Nucleus accumbens (tissue), 56 donors: ENCODE measurements around the gene JAM2.
"Not testable (repeated sequence)": the region's sequence is repeated elsewhere in the genome, so short reads cannot be mapped to it uniquely, and the experiment has no call there.

ENCODE experiments used
- DNase-seq, 56 donors: peaks; one replicate each; lab custom pipeline; 2025; lab: John Stamatoyannopoulos, UW

JAM2 gene

DNA sequence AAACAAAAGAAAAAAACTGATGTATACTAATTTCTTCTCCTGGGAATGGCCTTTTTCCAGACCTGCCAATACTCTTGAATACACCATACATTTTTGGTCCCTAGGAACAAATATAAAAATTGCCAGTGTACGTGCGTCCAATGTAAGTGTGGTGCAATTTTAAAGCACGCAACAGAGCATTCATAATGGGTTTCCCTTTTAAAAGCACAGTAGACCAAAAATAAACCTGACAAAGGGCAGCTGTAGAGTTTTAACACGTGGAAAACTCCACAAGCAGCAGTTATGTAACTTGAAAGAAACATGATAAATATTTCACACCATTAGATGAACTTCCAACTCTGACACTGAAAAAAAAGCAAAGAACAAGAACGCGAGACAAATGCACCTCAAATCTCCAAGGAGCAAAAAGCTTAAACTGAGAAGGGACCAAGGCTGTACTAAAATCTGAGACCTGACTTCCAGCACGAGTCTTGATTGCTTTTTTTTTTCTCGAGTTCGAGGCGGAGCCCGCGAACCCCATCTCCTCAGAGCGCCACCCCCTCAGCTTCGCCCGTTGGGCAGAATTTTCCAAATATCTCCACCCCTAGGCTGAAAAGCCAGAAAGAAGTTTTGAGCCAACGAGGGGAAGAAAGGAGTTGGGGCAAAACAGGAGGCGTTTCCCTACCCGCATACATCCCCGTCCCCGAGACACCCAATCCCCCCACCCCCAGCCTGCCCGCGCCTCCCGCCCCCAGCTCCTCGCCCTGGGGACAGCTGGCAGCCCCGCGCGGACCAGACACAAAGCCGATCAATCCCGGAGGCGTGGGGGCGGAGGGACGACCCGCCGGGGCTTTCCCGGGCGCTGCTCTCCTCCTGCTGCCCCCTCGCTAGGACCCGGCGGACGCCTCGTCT is at the start of gene JAM2:
TSS of gene JAM2 (plus strand) at position 599 of the 891 bp plus-strand sequence. CDS start 564 bp downstream, outside the sequence.
- peak in 42 of 56 donors; percentile 8 to 71 (median 47) for DNase-seq

- DNase-seq, result no peak
Measured at GRCh38 chr21:25589887-25590286, 49.2 kb upstream of the JAM2 start.

DNA sequence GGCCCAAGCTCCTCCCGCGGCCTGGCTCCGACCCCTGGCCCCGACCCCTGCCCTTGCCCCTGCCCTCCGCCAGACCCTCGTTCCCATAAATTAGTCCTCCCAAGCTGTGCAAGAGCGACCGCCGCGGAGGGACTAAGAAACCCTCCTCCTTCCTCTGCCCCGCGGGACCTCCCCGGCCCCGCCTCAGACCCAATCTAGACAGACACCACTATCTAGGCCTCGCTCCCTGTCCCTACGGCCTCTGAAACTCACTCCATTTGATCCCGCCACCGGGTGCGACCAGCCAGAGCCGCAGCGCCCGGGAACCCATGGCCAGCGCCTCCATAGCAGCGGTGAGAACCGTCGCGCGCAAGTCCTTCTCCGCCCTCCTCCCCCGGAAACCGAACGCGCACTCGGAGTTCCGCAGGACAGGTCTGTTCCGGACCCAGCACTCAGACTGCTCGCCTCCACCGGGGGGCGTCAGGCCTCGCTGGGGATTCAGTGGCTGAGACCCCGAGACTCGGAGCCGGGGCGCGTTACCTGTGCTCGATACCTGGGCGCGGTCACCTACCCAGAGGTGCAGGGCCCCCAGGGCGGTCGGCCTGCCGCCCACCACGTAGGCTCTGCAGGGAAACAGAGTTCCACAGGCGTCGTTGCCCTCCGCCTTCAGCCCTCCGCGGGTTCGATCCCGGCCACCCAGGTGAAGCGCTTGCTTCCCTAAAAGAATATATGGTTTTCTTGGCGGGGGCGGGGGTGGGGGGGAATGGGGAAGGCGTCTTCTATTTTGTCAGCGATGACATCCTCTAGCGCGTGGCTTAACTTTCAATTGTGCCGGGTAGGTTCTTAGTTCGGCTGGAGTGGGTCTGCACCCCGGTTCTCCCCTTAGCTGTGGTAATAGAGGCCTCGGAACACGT is 31.7 kb upstream of the JAM2 start, which contains the start of gene MRPL39:
TSS of gene MRPL39 (minus strand) at position 331 of the 893 bp plus-strand sequence. CDS start at position 325, 6 bp downstream.
- peak; percentile 5 to 91 (median 79) for DNase-seq

DNA sequence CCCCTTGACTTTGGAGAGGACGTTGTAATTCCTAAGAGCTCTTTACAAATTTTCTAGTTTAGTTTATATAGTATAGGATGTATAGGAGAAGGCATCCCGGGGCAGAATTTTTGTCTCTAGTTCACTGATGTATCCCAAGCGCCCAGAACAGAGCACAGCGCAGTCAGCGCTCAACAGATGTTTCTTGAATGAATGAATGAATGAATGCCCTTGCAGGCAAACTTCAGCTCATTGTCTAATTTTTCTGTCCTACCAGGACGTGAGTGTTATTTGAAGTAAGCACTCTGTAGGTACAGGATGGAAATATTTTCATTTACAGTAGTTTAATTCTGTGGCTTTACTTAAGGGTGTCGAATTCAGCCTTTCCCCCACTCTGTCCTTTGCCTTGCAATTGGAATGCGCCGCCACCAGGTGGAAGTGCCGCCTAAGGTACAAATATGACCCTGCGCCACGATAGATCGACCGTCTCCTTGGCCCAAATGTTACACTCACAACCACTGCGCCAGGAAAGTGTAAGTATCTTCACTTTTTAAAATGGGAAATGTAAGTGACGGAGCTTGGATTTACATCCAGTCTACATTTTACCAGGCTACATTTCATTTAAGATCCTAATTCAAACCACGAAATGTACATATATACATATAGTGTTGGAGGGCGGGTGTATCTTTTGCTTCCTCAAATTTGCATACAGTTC is 30.9 kb upstream of the JAM2 start:
- DNase-seq, result peak in 53 of 56 donors; percentile 3 to 87 (median 52)

DNA sequence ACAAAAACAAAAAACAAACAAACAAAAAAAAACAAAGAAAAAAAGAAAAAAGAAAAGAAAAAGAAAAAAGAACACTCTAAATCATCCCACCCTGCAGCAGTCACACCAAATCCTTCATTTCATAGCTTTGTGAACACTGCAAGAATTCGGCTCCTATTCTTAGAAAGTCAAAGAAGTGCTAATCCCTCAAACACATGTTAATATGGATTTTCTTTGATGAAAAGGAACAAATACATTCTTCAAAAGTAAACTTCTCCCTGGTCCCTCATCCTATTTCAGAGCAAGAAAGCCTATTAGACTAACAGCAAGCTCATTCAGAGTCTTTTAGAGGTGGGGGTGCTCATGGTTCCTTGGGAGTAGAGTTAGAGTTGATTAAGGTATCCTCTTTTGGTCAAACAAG is 24.6 kb upstream of the JAM2 start:
- DNase-seq, result no peak

GRCh38 chr21:25615880-25616279 is 23.2 kb upstream of the JAM2 start:
- DNase-seq, result no peak

DNA sequence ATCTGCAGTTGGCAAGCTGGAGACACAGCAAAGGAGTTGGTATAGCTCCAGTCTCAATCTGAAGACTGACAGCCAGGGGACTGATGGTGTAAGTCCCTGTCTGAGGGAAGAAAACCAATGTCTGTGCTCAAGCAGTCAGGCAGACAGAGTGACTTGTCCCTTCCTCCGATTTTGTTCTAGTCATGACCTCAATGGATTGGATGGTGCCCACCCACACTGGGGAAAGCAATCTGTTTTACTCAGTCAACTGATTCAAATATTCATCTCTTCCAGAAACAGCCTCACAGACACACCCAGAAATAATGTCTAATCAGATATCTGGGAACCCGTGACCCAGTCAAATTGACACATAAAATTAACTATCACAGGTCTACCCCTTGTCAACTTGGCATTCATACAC is 19.9 kb upstream of the JAM2 start:
- DNase-seq, result no peak

- DNase-seq, result no peak
Measured at GRCh38 chr21:25624511-25624910, 14.5 kb upstream of the JAM2 start.

GRCh38 chr21:25625036-25625435 is 14.0 kb upstream of the JAM2 start:
- no peak for DNase-seq

- not testable (repeated sequence) for DNase-seq
Measured at GRCh38 chr21:25625776-25626555, 13.1 kb upstream of the JAM2 start.

GRCh38 chr21:25626757-25627156 is 12.3 kb upstream of the JAM2 start:
- peak in 4 of 56 donors; percentile 3 to 35 (median 19) for DNase-seq

GRCh38 chr21:25632296-25632695 is 6.8 kb upstream of the JAM2 start:
- DNase-seq, result no peak

- no peak for DNase-seq
Measured at GRCh38 chr21:25635310-25635709, 3.7 kb upstream of the JAM2 start.

GRCh38 chr21:25636727-25637126 is 2.3 kb upstream of the JAM2 start:
- no peak for DNase-seq

- DNase-seq, result no peak
Measured at GRCh38 chr21:25637851-25638659, 1.0 kb upstream of the JAM2 start.

- DNase-seq, result peak in 43 of 56 donors; percentile 11 to 68 (median 45)
Measured at GRCh38 chr21:25639551-25640201, 618 bp downstream of the JAM2 start.

DNA sequence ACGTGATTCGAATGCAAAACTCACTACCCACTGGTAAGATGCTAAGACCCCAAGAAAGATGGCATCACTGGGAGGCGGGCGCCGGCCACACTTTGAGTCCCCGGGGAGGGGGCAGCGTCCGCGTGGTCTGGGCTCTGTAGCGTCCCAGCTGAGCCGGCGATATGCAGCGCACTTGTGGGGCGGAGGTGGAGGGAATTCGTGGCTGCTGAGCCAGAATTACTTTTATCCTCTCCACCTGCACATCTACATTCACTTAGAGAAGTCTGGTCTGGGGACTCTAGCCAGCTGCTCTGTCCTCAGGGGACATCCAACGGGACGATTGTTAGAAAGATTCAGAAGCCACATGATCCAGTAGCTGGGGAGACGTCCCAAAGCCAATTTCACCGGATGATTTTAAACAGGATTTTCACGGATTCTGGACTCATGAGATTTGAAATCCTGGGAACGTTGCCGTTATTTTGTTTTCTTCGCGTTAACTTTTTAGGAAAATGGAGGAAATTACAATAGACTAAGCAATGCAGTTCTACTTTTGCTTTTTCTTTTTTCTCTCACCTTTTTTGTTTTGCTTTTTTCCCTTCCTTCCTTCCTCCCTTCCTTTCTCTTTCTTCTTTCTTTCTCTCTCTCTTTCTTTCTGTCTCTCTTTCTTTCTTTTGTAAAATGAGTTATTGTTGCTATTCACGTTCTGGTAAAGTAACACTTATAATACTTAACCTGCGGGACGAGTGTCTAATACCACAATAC is 1.3 kb downstream of the JAM2 start:
- peak in 42 of 56 donors; percentile 8 to 57 (median 35) for DNase-seq

- DNase-seq, result no peak
Measured at GRCh38 chr21:25640943-25641292, 1.9 kb downstream of the JAM2 start.
